ENCODE measurements around the gene CENPX.

DNA sequence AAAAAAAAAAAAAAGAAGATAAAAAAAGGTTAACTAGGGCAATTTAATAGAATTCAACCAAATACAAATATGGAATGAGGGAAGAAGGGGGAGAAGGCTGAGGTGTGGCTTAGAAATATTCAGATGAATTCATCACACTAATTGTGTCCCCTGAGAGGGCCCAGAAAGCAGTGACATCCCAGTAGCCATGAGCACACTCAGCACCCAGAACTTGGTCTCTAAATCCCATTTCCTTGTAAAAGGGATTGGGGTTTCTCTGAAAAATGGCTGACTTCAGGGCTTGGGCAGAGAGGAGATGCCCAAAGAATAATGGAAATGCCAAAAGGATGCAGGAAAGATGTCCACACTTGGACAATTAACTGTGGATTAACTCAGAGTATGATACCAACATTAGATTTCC, 49.2 kb downstream of the CENPX start:
- TF ChIP-seq POLR2AphosphoS5 (IDR thresholded peaks at IDR 0.05) = no peak
- TF ChIP-seq POLR2A (IDR thresholded peaks at IDR 0.05) = no peak
- TF ChIP-seq, protein P1, sequence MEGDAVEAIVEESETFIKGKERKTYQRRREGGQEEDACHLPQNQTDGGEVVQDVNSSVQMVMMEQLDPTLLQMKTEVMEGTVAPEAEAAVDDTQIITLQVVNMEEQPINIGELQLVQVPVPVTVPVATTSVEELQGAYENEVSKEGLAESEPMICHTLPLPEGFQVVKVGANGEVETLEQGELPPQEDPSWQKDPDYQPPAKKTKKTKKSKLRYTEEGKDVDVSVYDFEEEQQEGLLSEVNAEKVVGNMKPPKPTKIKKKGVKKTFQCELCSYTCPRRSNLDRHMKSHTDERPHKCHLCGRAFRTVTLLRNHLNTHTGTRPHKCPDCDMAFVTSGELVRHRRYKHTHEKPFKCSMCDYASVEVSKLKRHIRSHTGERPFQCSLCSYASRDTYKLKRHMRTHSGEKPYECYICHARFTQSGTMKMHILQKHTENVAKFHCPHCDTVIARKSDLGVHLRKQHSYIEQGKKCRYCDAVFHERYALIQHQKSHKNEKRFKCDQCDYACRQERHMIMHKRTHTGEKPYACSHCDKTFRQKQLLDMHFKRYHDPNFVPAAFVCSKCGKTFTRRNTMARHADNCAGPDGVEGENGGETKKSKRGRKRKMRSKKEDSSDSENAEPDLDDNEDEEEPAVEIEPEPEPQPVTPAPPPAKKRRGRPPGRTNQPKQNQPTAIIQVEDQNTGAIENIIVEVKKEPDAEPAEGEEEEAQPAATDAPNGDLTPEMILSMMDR (IDR thresholded peaks at IDR 0.05 in 8 of 11, conservative IDR thresholded peaks at IDR 0.05 in 3 of 11) = no peak
